Hepatocyte (in vitro differentiated cells): ENCODE results near the gene TPSAB1. TPM values are rescaled to one million over a fixed set of nuclear protein-coding genes. Genes with fewer than 3 reads are reported as not detected.

Experiments used
- DNase-seq: peaks from one replicate; pipeline ENCODE4 v3.0.0-alpha.2; 2016; ENCODE audit warnings: low spot score
- H2AFZ ChIP-seq: fragments of 200-600 bp; sonication (generic); 2 replicates; pipeline ENCODE4 v1.6.0; 2016; ENCODE audit warnings: antibody characterized with exemption, mild to moderate bottlenecking
- H3K27ac ChIP-seq: fragments of 200-600 bp; sonication (generic); 2 replicates; pipeline ENCODE4 v1.5.1; 2016; ENCODE audit warnings: mild to moderate bottlenecking
- H3K27me3 ChIP-seq: fragments of 200-600 bp; sonication (generic); 2 replicates; pipeline ENCODE4 v1.6.1; 2016
- H3K36me3 ChIP-seq: fragments of 200-600 bp; sonication (generic); replicated peaks from 2 replicates; pipeline ENCODE4 v1.5.1; 2016; ENCODE audit warnings: low read depth; ENCODE audit not compliant: insufficient read depth
- H3K4me1 ChIP-seq: fragments of 200-600 bp; sonication (generic); 2 replicates; pipeline ENCODE4 v1.5.1; 2016; ENCODE audit warnings: mild to moderate bottlenecking, moderate library complexity; ENCODE audit not compliant: insufficient read depth
- H3K4me2 ChIP-seq: fragments of 200-600 bp; sonication (generic); 2 replicates; pipeline ENCODE4 v1.6.0; 2016
- H3K4me3 ChIP-seq: fragments of 200-600 bp; sonication (generic); 2 replicates; pipeline ENCODE4 v1.5.1; 2016; ENCODE audit warnings: mild to moderate bottlenecking
- H3K79me2 ChIP-seq: fragments of 200-600 bp; sonication (generic); 2 replicates; pipeline ENCODE4 v1.6.0; 2017; ENCODE audit warnings: mild to moderate bottlenecking
- H3K9me2 ChIP-seq: fragments of 200-600 bp; sonication (generic); replicated peaks from 2 replicates; pipeline ENCODE4 v1.6.0; 2017; ENCODE audit warnings: mild to moderate bottlenecking; ENCODE audit not compliant: insufficient read depth
- H3K9me3 ChIP-seq: fragments of 200-600 bp; sonication (generic); 2 replicates; pipeline ENCODE4 v1.5.1; 2016; ENCODE audit warnings: low read depth, mild to moderate bottlenecking
- H4K20me1 ChIP-seq: fragments of 200-600 bp; sonication (generic); 2 replicates; pipeline ENCODE4 v1.6.0; 2016; ENCODE audit warnings: mild to moderate bottlenecking; ENCODE audit not compliant: insufficient read depth, poor library complexity, severe bottlenecking
- CTCF ChIP-seq: fragments of 200-600 bp; sonication (generic); IDR thresholded peaks from 2 replicates; pipeline ENCODE4 v1.5.1; 2016; ENCODE audit warnings: antibody characterized with exemption, mild to moderate bottlenecking; ENCODE audit not compliant: poor library complexity
- EZH2 ChIP-seq: fragments of 200-600 bp; sonication (generic); IDR thresholded peaks from 2 replicates; pipeline ENCODE4 v1.6.1; 2016; ENCODE audit warnings: antibody characterized with exemption, mild to moderate bottlenecking, borderline replicate concordance
- EZH2phosphoT487 ChIP-seq: fragments of 200-600 bp; sonication (generic); IDR thresholded peaks from one replicate; pipeline ENCODE4 v1.6.1; 2018; ENCODE audit warnings: antibody characterized with exemption, mild to moderate bottlenecking, low read depth, moderate library complexity; ENCODE audit not compliant: unreplicated experiment, severe bottlenecking
- WGBS: methylation state at CpG from one replicate; pipeline ENCODE4 v1.1.6; 2016; ENCODE audit warnings: low lambda C conversion rate; ENCODE audit errors: missing lambda C conversion rate; 5-methylcytosine and 5-hydroxymethylcytosine counted together
- polyA plus RNA-seq: library from polyadenylated mRNA; unstranded; fragments of >200 nt; fragmentation: Nextera tagmentation; extraction: Ambion mirVana; gene quantifications from 2 replicates; pipeline ENCODE4 v1.2.1, GENCODE V29; 2016
- total RNA-seq: library from RNA; depleted of rRNA; stranded (reverse); fragments of >200 nt; gene quantifications from 2 replicates; pipeline ENCODE4 v1.2.3, GENCODE V29; 2014

The TPSAB1 gene
- total and polyA plus RNA-seq, 2 experiments from 2014 or later: not detected

GRCh38 chr16:1275791-1276579, 35.5 kb downstream of the TPSAB1 start:
- TF ChIP-seq CTCF (no peak), EZH2phosphoT487 (no peak), EZH2 (no peak)
- Histone ChIP-seq H3K4me3 (no peak overlapping the region), H3K9me3 (no peaks in the 10 kb centered on the region), H3K36me3 (no peaks in the 10 kb centered on the region), H3K4me1 (peaks cover 13% of the 10 kb centered on the region), H2AFZ (no peak overlapping the region), H4K20me1 (no peaks in the 10 kb centered on the region), H3K4me2 (no peak overlapping the region), H3K9me2 (no peaks in the 10 kb centered on the region), H3K79me2 (no peaks in the 10 kb centered on the region), H3K27ac (no peak overlapping the region), H3K27me3 (no peaks in the 10 kb centered on the region)
- DNase-seq: no peak
- 90% methylated on average over 30 of the region's 30 CpGs for WGBS

GRCh38 chr16:1276580-1276878, 36.0 kb downstream of the TPSAB1 start:
- Histone ChIP-seq H3K9me3 (no peaks in the 10 kb centered on the region), H3K36me3 (no peaks in the 10 kb centered on the region), H3K79me2 (no peaks in the 10 kb centered on the region), H3K4me2 (no peak overlapping the region), H3K27me3 (no peaks in the 10 kb centered on the region), H2AFZ (no peak overlapping the region), H3K4me3 (no peak overlapping the region), H3K9me2 (no peaks in the 10 kb centered on the region), H3K4me1 (peaks cover 12% of the 10 kb centered on the region), H3K27ac (no peak overlapping the region), H4K20me1 (no peaks in the 10 kb centered on the region)
- 83% methylated on average over 4 of the region's 14 CpGs for WGBS
- no peak for DNase-seq
- TF ChIP-seq EZH2 (no peak), EZH2phosphoT487 (no peak), CTCF (no peak)

- Histone ChIP-seq H4K20me1 (no peaks in the 10 kb centered on the region), H3K27ac (no peak overlapping the region), H3K4me1 (peaks cover 6% of the 10 kb centered on the region), H2AFZ (no peak overlapping the region), H3K36me3 (no peaks in the 10 kb centered on the region), H3K27me3 (no peaks in the 10 kb centered on the region), H3K4me2 (no peak overlapping the region), H3K9me3 (no peaks in the 10 kb centered on the region), H3K4me3 (no peak overlapping the region), H3K9me2 (no peaks in the 10 kb centered on the region), H3K79me2 (no peaks in the 10 kb centered on the region)
- 85% methylated on average over 15 of the region's 19 CpGs for WGBS
- DNase-seq: no peak
- TF ChIP-seq CTCF: no peak
- no peak for TF ChIP-seq EZH2phosphoT487
- TF ChIP-seq EZH2: no peak
Measured at GRCh38 chr16:1277151-1277598, 36.7 kb downstream of the TPSAB1 start.
